ENCODE measurements around the gene CARD9.

DNA sequence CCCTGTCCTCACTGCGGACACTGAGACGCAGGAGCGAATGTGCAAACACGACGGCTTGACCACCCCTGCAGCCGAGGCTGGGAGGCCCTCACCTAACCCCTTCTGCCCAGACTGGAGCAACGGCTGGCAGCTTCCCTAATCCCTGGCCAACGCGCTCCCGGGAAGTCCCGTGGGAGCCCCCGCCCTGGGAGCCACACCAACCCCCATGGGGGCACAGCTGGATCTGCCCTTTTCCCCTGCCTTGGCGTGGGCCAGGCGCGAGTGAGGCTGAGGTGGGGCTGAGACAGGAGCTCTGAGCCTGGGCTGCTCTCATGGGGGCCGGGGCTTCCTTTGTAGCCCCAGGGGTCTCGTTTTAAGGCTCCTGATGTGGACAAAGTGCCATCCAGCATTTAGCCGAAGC is 5.3 kb downstream of the CARD9 start:
- TF ChIP-seq, protein P1, sequence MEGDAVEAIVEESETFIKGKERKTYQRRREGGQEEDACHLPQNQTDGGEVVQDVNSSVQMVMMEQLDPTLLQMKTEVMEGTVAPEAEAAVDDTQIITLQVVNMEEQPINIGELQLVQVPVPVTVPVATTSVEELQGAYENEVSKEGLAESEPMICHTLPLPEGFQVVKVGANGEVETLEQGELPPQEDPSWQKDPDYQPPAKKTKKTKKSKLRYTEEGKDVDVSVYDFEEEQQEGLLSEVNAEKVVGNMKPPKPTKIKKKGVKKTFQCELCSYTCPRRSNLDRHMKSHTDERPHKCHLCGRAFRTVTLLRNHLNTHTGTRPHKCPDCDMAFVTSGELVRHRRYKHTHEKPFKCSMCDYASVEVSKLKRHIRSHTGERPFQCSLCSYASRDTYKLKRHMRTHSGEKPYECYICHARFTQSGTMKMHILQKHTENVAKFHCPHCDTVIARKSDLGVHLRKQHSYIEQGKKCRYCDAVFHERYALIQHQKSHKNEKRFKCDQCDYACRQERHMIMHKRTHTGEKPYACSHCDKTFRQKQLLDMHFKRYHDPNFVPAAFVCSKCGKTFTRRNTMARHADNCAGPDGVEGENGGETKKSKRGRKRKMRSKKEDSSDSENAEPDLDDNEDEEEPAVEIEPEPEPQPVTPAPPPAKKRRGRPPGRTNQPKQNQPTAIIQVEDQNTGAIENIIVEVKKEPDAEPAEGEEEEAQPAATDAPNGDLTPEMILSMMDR (conservative IDR thresholded peaks at IDR 0.05) = no peak
- no peak for TF ChIP-seq EZH2 (IDR thresholded peaks at IDR 0.05; ENCODE audit: low read depth)

Measured in PC-9 (cell line).